ENCODE results near the gene GM2A.

DNA sequence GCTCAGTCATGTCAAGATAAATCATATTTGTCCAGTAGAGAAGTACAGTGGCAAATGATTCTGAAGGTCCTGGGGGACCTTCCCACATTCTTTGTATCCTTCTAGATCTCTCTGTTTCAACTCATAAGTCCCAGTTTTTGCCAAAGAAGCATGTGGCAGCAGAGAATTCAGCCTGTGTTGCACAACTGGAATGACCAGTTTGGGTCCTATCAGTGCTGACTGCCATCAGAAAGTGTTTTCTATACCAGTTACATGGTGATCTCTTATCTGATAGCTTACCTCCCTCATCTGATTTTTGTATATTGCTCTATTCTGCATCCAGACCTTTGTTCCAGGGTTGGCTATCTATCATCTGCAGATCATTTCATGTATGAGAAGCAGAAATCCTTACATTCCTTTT is 21.7 kb downstream of the GM2A start:
- TF ChIP-seq, protein P1, sequence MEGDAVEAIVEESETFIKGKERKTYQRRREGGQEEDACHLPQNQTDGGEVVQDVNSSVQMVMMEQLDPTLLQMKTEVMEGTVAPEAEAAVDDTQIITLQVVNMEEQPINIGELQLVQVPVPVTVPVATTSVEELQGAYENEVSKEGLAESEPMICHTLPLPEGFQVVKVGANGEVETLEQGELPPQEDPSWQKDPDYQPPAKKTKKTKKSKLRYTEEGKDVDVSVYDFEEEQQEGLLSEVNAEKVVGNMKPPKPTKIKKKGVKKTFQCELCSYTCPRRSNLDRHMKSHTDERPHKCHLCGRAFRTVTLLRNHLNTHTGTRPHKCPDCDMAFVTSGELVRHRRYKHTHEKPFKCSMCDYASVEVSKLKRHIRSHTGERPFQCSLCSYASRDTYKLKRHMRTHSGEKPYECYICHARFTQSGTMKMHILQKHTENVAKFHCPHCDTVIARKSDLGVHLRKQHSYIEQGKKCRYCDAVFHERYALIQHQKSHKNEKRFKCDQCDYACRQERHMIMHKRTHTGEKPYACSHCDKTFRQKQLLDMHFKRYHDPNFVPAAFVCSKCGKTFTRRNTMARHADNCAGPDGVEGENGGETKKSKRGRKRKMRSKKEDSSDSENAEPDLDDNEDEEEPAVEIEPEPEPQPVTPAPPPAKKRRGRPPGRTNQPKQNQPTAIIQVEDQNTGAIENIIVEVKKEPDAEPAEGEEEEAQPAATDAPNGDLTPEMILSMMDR (conservative IDR thresholded peaks at IDR 0.05) = no peak
- TF ChIP-seq EZH2 (IDR thresholded peaks at IDR 0.05; ENCODE audit: low read depth) = no peak
